ENCODE data around the gene BCL6.
A peak's percentile ranks its signal among the peaks of the same experiment; 100 is the strongest.

DNA sequence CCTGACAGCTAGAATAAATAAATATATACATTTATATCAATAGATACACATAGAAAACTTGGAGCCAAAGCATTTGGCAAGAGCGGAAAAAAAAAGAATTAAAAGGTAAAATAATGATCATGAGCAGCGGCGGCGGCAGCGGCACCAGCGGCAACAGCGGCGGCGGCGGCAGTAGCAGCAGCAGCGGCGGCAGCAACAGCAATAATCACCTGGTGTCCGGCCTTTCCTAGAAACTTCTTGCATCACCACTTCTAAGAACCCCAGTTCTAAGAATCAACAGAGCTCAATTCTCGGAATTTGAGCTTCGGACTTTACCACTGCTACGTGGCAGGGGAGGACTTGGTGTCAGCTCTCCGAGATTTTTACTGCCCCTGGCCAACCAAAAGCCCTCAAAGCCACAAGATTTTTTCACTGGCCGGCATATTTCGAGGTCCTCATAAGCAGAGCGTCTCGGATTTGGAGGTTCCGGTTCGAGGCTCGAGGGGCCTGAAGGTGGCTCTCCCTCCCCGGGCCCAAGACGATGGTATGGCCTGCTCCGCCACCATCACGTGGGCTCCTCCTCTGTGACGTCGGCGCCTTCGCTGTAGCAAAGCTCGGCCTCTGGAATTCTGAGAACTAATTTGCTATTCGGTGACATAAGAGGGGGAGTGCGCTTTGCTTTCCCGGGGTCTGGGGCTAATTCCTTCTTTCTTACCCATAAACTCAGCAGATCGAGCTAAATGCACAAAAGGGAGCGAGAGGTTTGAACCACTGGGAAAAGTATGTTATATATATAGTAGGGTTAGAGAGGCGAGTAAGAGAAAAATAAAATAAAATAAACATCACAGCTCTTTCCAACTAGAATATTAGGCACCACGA is at the start of gene BCL6:
- TF ChIP-seq, protein P1, sequence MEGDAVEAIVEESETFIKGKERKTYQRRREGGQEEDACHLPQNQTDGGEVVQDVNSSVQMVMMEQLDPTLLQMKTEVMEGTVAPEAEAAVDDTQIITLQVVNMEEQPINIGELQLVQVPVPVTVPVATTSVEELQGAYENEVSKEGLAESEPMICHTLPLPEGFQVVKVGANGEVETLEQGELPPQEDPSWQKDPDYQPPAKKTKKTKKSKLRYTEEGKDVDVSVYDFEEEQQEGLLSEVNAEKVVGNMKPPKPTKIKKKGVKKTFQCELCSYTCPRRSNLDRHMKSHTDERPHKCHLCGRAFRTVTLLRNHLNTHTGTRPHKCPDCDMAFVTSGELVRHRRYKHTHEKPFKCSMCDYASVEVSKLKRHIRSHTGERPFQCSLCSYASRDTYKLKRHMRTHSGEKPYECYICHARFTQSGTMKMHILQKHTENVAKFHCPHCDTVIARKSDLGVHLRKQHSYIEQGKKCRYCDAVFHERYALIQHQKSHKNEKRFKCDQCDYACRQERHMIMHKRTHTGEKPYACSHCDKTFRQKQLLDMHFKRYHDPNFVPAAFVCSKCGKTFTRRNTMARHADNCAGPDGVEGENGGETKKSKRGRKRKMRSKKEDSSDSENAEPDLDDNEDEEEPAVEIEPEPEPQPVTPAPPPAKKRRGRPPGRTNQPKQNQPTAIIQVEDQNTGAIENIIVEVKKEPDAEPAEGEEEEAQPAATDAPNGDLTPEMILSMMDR (IDR thresholded peaks at IDR 0.05): peak in 1 of 4 experiments; percentile 6
- TF ChIP-seq POLR2A (IDR thresholded peaks at IDR 0.05): peak; percentile 95 to 99

Data from sigmoid colon (tissue), 3 donors.